Nephron progenitor cell (in vitro differentiated cells): ENCODE results near the gene GPR3.

Source experiments
- DNase-seq: peaks from one replicate; pipeline ENCODE4 v3.0.0; 2021
- H3K27ac Mint-ChIP-seq: 2 replicates; pipeline ENCODE4 v1.8.0; 2021; ENCODE audit warnings: mild to moderate bottlenecking, moderate library complexity, mixed read lengths
- H3K27me3 Mint-ChIP-seq: 2 replicates; pipeline ENCODE4 v1.8.0; 2021; ENCODE audit warnings: mild to moderate bottlenecking, low read depth, mixed read lengths; ENCODE audit not compliant: poor library complexity
- H3K36me3 Mint-ChIP-seq: 2 replicates; pipeline ENCODE4 v1.8.0; 2021; ENCODE audit warnings: low read depth, mixed read lengths
- H3K4me1 Mint-ChIP-seq: 2 replicates; pipeline ENCODE4 v1.8.0; 2021; ENCODE audit warnings: mixed read lengths
- H3K4me3 Mint-ChIP-seq: 2 replicates; pipeline ENCODE4 v1.8.0; 2021; ENCODE audit warnings: mild to moderate bottlenecking, moderate library complexity, mixed read lengths
- H3K9me3 Mint-ChIP-seq: 2 replicates; pipeline ENCODE4 v1.8.0; 2021; ENCODE audit warnings: mild to moderate bottlenecking, moderate library complexity, mixed read lengths
- CTCF ChIP-seq: fragments of 200-600 bp; sonication (generic); IDR thresholded peaks from 2 replicates; pipeline ENCODE4 v1.5.0; 2021; ENCODE audit warnings: antibody characterized with exemption

The GPR3 gene

GRCh38 chr1:27418326-27419185 lies 26.1 kb downstream of the GPR3 start:
- no peak for DNase-seq
- no peaks in the 10 kb centered on the region for H3K9me3 Mint-ChIP-seq

GRCh38 chr1:27423709-27424108 lies 31.3 kb downstream of the GPR3 start:
- DNase-seq = peak; percentile 28
- H3K36me3 Mint-ChIP-seq = peaks cover 11% of the 10 kb centered on the region
- TF ChIP-seq CTCF = no peak
- H3K4me1 Mint-ChIP-seq = peaks cover 68% of the 10 kb centered on the region
- peak overlapping the region; percentile 25 for H3K4me3 Mint-ChIP-seq
- H3K27ac Mint-ChIP-seq = peak overlapping the region; percentile 87
- H3K27me3 Mint-ChIP-seq = no peaks in the 10 kb centered on the region
- no peaks in the 10 kb centered on the region for H3K9me3 Mint-ChIP-seq

More at GRCh38 chr1:27418326-27419185, 26.1 kb downstream of the GPR3 start:
- Mint-ChIP-seq H3K36me3 (peaks cover 38% of the 10 kb centered on the region), H3K27ac (peak overlapping the region; percentile 97), H3K4me3 (peak overlapping the region; percentile 58), H3K4me1 (peaks cover 65% of the 10 kb centered on the region), H3K27me3 (no peaks in the 10 kb centered on the region)
- no peak for TF ChIP-seq CTCF

GRCh38 chr1:27427329-27427728 lies 34.9 kb downstream of the GPR3 start:
- DNase-seq = no peak
- TF ChIP-seq CTCF = no peak
- Mint-ChIP-seq H3K4me1 (peaks cover 76% of the 10 kb centered on the region), H3K9me3 (no peaks in the 10 kb centered on the region), H3K27me3 (no peaks in the 10 kb centered on the region), H3K4me3 (no peak overlapping the region), H3K36me3 (peaks cover 11% of the 10 kb centered on the region), H3K27ac (no peak overlapping the region)

GRCh38 chr1:27427816-27428315 lies 35.4 kb downstream of the GPR3 start:
- peaks cover 11% of the 10 kb centered on the region for H3K36me3 Mint-ChIP-seq

GRCh38 chr1:27428316-27429028 lies 36.0 kb downstream of the GPR3 start:
- DNase-seq = peak; percentile 16
- Mint-ChIP-seq H3K9me3 (no peaks in the 10 kb centered on the region), H3K27ac (peak overlapping the region; percentile 97), H3K4me3 (peak overlapping the region; percentile 43), H3K27me3 (no peaks in the 10 kb centered on the region), H3K36me3 (peaks cover 11% of the 10 kb centered on the region), H3K4me1 (peaks cover 70% of the 10 kb centered on the region)
- TF ChIP-seq CTCF = no peak

More at GRCh38 chr1:27427816-27428315, 35.4 kb downstream of the GPR3 start:
- Mint-ChIP-seq H3K9me3 (no peaks in the 10 kb centered on the region), H3K27ac (peak overlapping the region; percentile 97), H3K4me1 (peaks cover 71% of the 10 kb centered on the region), H3K4me3 (peak overlapping the region; percentile 43), H3K27me3 (no peaks in the 10 kb centered on the region)
- no peak for TF ChIP-seq CTCF
- no peak for DNase-seq
